BLaER1 treated with 17β-estradiol and CSF1 and Interleukin-3, amounts not matched to agents 10 nM and 100 nM (cell line): Measurements from ENCODE around the gene ANKDD1A.

Source experiments
- H3K27ac ChIP-seq, 11 experiments: shearing (Covaris generic); formaldehyde crosslinking; 2 replicates each; pipeline ENCODE4 v1.8.1; 2022
- H3K27me3 ChIP-seq, 11 experiments: shearing (Covaris generic); formaldehyde crosslinking; 2 replicates each; pipeline ENCODE4 v1.8.1; 2022
- H3K36me3 ChIP-seq, 11 experiments: shearing (Covaris generic); formaldehyde crosslinking; 2 replicates each; pipeline ENCODE4 v1.8.1; 2022
- H3K4me1 ChIP-seq, 10 experiments: shearing (Covaris generic); formaldehyde crosslinking; 2 replicates each; pipeline ENCODE4 v1.8.1; 2022
- H3K4me2 ChIP-seq, 11 experiments: shearing (Covaris generic); formaldehyde crosslinking; 2 replicates each; pipeline ENCODE4 v1.8.1; 2022
- H3K4me3 ChIP-seq, 10 experiments: shearing (Covaris generic); formaldehyde crosslinking; 2 replicates each; pipeline ENCODE4 v1.8.1; 2022
- H3K9ac ChIP-seq, 11 experiments: shearing (Covaris generic); formaldehyde crosslinking; 2 replicates each; pipeline ENCODE4 v1.8.1; 2022
- H3K9me3 ChIP-seq, 11 experiments: shearing (Covaris generic); formaldehyde crosslinking; replicated peaks in 1 of 11; 2 replicates each; pipeline ENCODE4 v1.8.1; 2022
- H4K20me1 ChIP-seq, 11 experiments: shearing (Covaris generic); formaldehyde crosslinking; 2 replicates each; pipeline ENCODE4 v1.8.1; 2022
- Cebpa-rat ChIP-seq, 11 experiments: shearing (Covaris generic); IDR thresholded peaks; 2 replicates each; pipeline ENCODE4 v1.8.1; 2022

The ANKDD1A gene

DNA sequence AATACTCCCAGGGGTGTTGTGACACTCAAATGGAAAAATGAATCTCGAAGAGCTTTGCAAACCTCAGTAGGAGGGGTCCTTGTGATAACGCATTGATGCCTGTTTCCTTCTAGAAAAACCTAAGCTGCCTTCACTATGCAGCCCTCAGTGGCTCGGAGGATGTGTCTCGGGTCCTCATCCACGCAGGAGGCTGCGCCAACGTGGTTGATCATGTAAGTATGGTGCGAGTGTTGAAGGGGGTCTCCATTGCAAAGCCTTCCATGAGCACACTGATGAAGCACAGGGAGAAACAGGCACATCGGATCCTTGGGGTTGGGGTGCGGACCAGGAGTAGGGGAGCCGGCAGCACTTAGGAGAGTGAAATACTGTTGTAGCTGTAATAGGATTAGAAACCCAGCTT, 22.3 kb downstream of the ANKDD1A start:
- TF ChIP-seq Cebpa-rat (IDR thresholded peaks at IDR 0.05) = no peak
- Histone ChIP-seq H3K4me1 (peaks cover 0 to 25% (median 20%) of the 10 kb centered on the region in 10 experiments; a peak in 18 of 20 replicates), H3K36me3 (peaks cover 0 to 8% (median 0%) of the 10 kb centered on the region in 11 experiments; a peak in 2 of 22 replicates), H4K20me1 (no peaks in the 10 kb centered on the region), H3K4me3 (no peak overlapping the region), H3K27ac (no peak overlapping the region), H3K4me2 (no peak overlapping the region), H3K9me3 (no peaks in the 10 kb centered on the region), H3K9ac (no peak overlapping the region), H3K27me3 (no peaks in the 10 kb centered on the region)

DNA sequence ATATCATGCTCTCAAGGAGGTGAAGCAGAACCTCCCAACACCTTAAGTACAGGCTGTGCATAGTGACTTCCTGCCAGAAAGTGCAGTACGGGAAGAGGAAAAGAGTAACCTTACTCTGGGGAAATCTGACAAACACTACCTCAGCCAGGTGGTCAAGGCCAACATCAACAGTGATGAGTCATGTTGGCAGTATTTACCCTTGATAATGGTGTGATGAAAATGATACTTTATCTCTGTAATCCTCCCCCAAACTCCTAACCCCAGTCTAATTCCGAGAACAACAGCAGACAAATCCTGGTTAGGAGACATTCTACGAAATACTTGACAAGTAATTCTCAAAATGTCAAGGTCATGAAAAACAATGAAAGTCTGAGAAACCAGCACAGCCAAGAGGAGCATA, 26.5 kb downstream of the ANKDD1A start:
- Histone ChIP-seq H3K4me1 (peaks cover 0 to under 1% (median 0%) of the 10 kb centered on the region in 10 experiments; a peak in 1 of 20 replicates), H3K27me3 (no peaks in the 10 kb centered on the region), H3K27ac (no peak overlapping the region), H3K4me3 (no peak overlapping the region), H3K36me3 (peaks cover 0 to 8% (median 0%) of the 10 kb centered on the region in 11 experiments; a peak in 2 of 22 replicates), H3K9me3 (no peaks in the 10 kb centered on the region), H3K9ac (no peak overlapping the region), H4K20me1 (no peaks in the 10 kb centered on the region), H3K4me2 (no peak overlapping the region)
- TF ChIP-seq Cebpa-rat (IDR thresholded peaks at IDR 0.05) = no peak

DNA sequence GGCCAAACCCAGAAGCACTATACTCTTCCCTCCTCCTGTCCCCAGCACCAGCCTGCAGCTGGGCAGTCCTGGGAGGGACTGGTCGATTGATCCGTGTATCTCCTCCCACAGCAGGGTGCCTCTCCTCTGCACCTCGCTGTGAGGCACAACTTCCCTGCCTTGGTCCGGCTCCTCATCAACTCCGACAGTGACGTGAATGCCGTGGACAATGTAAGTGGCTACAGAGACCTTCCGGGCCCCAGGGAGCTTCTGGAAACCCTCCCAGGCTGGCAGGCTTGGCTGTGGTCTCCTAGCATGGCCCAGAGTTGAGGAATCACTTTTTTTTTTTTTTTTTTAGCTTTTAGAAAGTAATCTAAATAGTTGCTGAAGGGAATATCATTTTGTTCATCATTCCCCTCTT, 30.7 kb downstream of the ANKDD1A start:
- Histone ChIP-seq H3K4me2 (no peak overlapping the region), H3K9me3 (no peaks in the 10 kb centered on the region), H3K9ac (no peak overlapping the region), H3K4me3 (no peak overlapping the region), H4K20me1 (0 out of 22 replicates have a peak, but pooled peaks cover 0 to 5% (median 0%) of the 10 kb centered on the region in 11 experiments), H3K4me1 (no peaks in the 10 kb centered on the region), H3K36me3 (no peaks in the 10 kb centered on the region), H3K27me3 (no peaks in the 10 kb centered on the region), H3K27ac (no peak overlapping the region)
- no peak for TF ChIP-seq Cebpa-rat (IDR thresholded peaks at IDR 0.05)

DNA sequence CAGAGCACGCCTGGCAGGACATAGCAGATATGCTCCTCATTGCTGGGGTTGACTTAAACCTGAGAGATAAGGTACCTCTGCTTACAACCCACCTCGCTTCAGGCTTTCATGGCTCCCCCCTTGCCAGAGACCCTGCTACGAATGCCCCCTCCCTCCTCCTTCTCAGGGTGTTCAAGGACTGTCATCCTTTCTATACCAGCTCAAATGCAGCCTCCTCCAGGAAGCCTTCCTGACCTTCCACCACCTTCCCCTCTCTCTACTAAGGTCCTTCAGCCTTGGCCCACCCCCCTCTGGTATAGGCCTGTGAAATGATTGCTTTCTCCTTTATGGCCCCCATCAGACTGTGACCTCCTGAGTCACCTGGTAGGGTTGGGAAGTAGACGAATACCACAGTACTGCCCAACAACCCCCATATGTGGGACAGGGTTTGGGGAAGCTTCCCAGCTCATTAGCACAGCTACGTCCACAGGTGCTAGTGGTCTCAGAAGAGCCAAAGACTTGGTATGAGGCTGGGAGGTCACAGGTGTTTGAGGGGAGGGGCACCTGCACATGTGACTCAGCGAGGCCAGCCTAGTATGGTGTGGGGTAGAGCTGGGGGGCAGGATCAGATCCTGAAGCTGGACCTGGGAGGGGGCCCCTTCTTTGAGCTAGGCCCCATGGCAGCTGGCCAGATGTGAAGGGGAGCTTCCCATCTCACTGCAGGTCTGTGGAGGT, 32.0 kb downstream of the ANKDD1A start:
- Histone ChIP-seq H3K27me3 (no peaks in the 10 kb centered on the region), H3K4me1 (no peaks in the 10 kb centered on the region), H3K36me3 (no peaks in the 10 kb centered on the region), H3K4me3 (no peak overlapping the region), H3K9me3 (no peaks in the 10 kb centered on the region), H4K20me1 (0 out of 22 replicates have a peak, but pooled peaks cover 0 to 5% (median 0%) of the 10 kb centered on the region in 11 experiments), H3K27ac (no peak overlapping the region), H3K9ac (no peak overlapping the region), H3K4me2 (no peak overlapping the region)
- TF ChIP-seq Cebpa-rat (IDR thresholded peaks at IDR 0.05) = no peak

DNA sequence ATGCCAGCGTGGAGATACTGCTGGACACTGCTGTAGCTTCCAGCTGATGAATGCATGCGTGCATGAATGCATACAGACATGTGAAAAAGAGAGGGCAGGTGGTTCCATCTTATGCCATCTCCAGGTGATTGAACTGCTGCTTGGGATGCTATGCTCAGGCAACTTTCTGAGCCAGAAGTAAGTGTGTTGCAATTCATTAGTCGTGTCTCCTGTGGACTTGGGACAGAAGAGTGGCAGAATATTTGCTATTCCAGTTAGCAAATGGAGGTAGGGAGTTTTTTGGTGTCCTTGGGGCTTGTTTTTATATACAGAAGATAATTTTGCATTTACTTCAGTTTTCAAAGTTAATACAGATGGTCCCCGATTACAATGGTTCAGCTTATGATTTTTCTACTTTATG, 33.3 kb downstream of the ANKDD1A start:
- Histone ChIP-seq H4K20me1 (peaks cover 0 to 12% (median 0%) of the 10 kb centered on the region in 11 experiments; a peak in 5 of 22 replicates), H3K4me1 (no peaks in the 10 kb centered on the region), H3K27ac (no peak overlapping the region), H3K27me3 (no peaks in the 10 kb centered on the region), H3K9ac (no peak overlapping the region), H3K4me2 (no peak overlapping the region), H3K36me3 (peaks cover 0 to 5% (median 0%) of the 10 kb centered on the region in 11 experiments; a peak in 1 of 22 replicates), H3K4me3 (no peak overlapping the region), H3K9me3 (no peaks in the 10 kb centered on the region)
- no peak for TF ChIP-seq Cebpa-rat (IDR thresholded peaks at IDR 0.05)

DNA sequence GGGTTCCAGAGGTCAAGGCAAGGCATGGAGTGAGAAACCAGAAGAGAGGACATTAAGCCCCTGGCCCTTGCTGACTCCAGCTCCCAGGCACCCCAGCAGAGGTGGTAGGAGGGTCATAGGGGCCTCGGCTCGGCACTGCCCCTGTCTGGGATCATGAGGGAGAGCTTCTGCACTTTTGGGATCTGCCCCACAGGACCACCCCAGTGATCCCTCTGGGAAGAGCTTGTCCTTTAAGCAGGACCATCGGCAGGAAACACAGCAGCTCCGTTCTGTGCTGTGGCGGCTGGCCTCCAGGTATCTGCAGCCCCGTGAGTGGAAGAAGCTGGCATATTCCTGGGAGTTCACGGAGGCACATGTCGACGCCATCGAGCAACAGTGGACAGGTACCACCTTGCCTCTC, 35.5 kb downstream of the ANKDD1A start:
- peaks cover 0 to 17% (median 0%) of the 10 kb centered on the region in 11 experiments; a peak in 5 of 22 replicates for H4K20me1 ChIP-seq
- H3K9me3 ChIP-seq = peaks cover 0 to 12% (median 0%) of the 10 kb centered on the region in 11 experiments; a peak in 1 of 22 replicates
- H3K9ac ChIP-seq = no peak overlapping the region
- H3K27me3 ChIP-seq = no peaks in the 10 kb centered on the region
- no peaks in the 10 kb centered on the region for H3K4me1 ChIP-seq
- no peak overlapping the region for H3K4me2 ChIP-seq
- H3K4me3 ChIP-seq = no peak overlapping the region
- no peak for TF ChIP-seq Cebpa-rat (IDR thresholded peaks at IDR 0.05)
- H3K27ac ChIP-seq = no peak overlapping the region
- H3K36me3 ChIP-seq = peaks cover 0 to 7% (median 0%) of the 10 kb centered on the region in 11 experiments; a peak in 1 of 22 replicates

DNA sequence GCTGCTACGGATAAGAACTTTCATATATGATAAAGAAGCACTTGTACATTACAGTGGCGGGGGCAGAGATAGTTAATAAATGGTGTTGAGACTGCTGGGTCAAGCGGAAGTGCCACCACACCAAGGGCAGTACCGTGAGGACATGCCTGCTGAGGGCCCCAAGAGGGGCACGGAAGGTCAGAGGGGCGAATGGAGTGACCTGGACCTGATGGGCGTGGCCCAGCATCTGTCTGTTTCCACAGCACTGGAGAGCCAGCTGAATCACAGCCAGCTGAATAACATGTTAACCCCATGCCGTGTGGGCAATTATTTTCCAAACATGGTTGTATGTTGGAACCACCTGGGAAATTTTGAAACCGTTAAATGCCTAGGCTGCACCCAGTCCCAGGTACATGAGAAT, 37.2 kb downstream of the ANKDD1A start:
- H3K4me3 ChIP-seq = no peak overlapping the region
- no peaks in the 10 kb centered on the region for H3K4me1 ChIP-seq
- H3K27ac ChIP-seq = no peak overlapping the region
- no peak overlapping the region for H3K9ac ChIP-seq
- no peak for TF ChIP-seq Cebpa-rat (IDR thresholded peaks at IDR 0.05)
- H3K9me3 ChIP-seq = peaks cover 0 to 23% (median 0%) of the 10 kb centered on the region in 11 experiments; a peak in 2 of 22 replicates
- H3K4me2 ChIP-seq = no peak overlapping the region
- no peaks in the 10 kb centered on the region for H3K27me3 ChIP-seq
- H4K20me1 ChIP-seq = peaks cover 0 to 17% (median 0%) of the 10 kb centered on the region in 11 experiments; a peak in 5 of 22 replicates
- H3K36me3 ChIP-seq = peaks cover 0 to 7% (median 0%) of the 10 kb centered on the region in 11 experiments; a peak in 1 of 22 replicates

DNA sequence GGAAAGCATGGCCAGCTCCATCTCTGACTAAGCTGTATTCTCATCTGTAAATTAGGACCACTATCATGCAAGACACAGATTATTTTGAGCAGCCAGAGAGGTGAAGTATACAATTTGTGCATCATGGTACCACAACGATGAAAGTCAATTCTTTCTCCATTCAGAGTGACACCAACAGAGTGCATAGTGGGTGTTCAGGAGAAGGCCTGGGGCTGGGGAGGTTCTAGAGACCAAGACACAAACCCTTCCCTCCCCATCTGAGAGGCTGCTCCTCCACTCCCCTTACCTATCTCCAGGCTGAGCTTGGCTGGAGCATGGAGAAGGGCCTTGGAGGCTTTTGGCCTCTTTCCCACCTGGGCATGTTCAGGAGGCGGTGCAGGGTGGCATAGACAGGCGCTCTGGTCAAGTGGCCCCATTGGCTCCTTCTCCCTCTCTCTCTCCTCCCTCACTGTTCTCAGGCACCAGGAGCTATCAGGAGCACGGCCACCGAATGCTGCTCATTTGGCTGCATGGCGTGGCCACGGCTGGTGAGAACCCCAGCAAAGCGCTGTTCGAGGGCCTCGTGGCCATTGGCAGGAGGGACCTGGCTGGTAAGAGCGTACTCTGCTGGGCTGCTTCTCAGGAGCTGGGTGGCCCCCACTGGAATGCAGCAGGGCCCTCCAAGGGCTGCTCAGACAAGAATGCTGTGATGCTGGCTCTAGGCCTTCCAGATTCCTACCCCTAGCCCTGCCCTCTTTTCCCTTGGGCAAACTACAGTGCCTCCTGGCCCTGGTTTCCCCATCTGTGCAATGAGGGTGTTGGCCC, 37.9 kb downstream of the ANKDD1A start:
- no peak overlapping the region for H3K9ac ChIP-seq
- no peak overlapping the region for H3K27ac ChIP-seq
- H3K4me1 ChIP-seq = no peaks in the 10 kb centered on the region
- peaks cover 0 to 7% (median 0%) of the 10 kb centered on the region in 11 experiments; a peak in 1 of 22 replicates for H3K36me3 ChIP-seq
- TF ChIP-seq Cebpa-rat (IDR thresholded peaks at IDR 0.05) = no peak
- H3K9me3 ChIP-seq = peaks cover 0 to 29% (median 0%) of the 10 kb centered on the region in 11 experiments; a peak in 5 of 22 replicates
- H3K4me2 ChIP-seq = no peak overlapping the region
- H3K27me3 ChIP-seq = no peaks in the 10 kb centered on the region
- H3K4me3 ChIP-seq = no peak overlapping the region
- peaks cover 0 to 17% (median 0%) of the 10 kb centered on the region in 11 experiments; a peak in 5 of 22 replicates for H4K20me1 ChIP-seq

DNA sequence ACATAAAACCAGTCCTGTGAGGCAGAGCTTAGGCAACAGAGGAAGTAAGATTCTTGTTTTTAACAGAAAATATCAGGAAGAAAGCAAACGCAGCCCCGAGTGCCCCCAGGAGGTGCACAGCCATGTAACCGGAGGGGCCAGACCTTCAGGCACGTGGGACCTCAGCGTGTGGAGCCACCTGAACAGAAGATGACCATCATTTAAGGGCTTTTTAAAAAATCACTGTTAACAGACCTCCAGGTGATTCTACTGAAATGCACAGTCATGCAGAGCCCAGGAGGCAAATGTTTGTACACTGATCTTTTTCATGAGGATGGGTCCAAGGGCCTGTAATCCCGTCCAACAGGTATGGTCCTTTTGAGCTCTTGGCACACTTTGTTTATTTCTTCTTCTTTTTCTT, 39.2 kb downstream of the ANKDD1A start:
- no peak overlapping the region for H3K9ac ChIP-seq
- 0 out of 22 replicates have a peak overlapping the region, but pooled peaks of 2 of the 11 experiments have one; percentile 1 to 2 for H3K27ac ChIP-seq

More for the DNA sequence above, 39.2 kb downstream of the ANKDD1A start:
- Histone ChIP-seq H3K9me3 (peaks cover 8 to 42% (median 10%) of the 10 kb centered on the region in 11 experiments; a peak in 21 of 22 replicates), H3K27me3 (no peaks in the 10 kb centered on the region), H3K4me1 (no peaks in the 10 kb centered on the region), H4K20me1 (peaks cover 0 to 17% (median 0%) of the 10 kb centered on the region in 11 experiments; a peak in 5 of 22 replicates), H3K36me3 (peaks cover 9 to 17% (median 10%) of the 10 kb centered on the region in 11 experiments), H3K4me3 (no peak overlapping the region), H3K4me2 (no peak overlapping the region)
- no peak for TF ChIP-seq Cebpa-rat (IDR thresholded peaks at IDR 0.05)
